Activated T-helper 2 cell treated with anti-CD3 and anti-CD28 coated beads, Interferon-gamma antibody, Interleukin-2, Interleukin-4, amounts not matched to agents 10 μg/mL and 5 μg/mL and 100 μg/mL, durations not matched to agents 14 hours and 24 hours and 36 hours (primary cell): ENCODE data around the gene RTBDN. TPM values are rescaled to one million over a fixed set of nuclear protein-coding genes. Genes with fewer than 3 reads are reported as not detected.

Experiments
- DNase-seq: peaks from one replicate; pipeline ENCODE4 v3.0.0; 2021; ENCODE audit warnings: low spot score
- H3K27ac Mint-ChIP-seq: one replicate; pipeline ENCODE4 v1.8.0; 2021; ENCODE audit warnings: mixed read lengths
- H3K27me3 Mint-ChIP-seq: one replicate; pipeline ENCODE4 v1.8.0; 2021; ENCODE audit warnings: low read depth, mixed read lengths
- H3K36me3 Mint-ChIP-seq: one replicate; pipeline ENCODE4 v1.8.0; 2021; ENCODE audit warnings: low read depth, mixed read lengths
- H3K4me1 Mint-ChIP-seq: one replicate; pipeline ENCODE4 v1.8.0; 2021; ENCODE audit warnings: low read depth, mixed read lengths
- H3K4me3 Mint-ChIP-seq: one replicate; pipeline ENCODE4 v1.8.0; 2021; ENCODE audit warnings: low read depth, mild to moderate bottlenecking, moderate library complexity, mixed read lengths
- H3K9me3 Mint-ChIP-seq: one replicate; pipeline ENCODE4 v1.8.0; 2021; ENCODE audit warnings: mixed read lengths
- intact Hi-C: fragments of 100-400 bp; cut with micrococcal nuclease; formaldehyde crosslinking; loops from one replicate; pipeline ENCODE4 v1.15.1; 2023
- total RNA-seq: library from RNA; stranded (reverse); gene quantifications from 2 replicates; pipeline ENCODE4 v1.2.3, GENCODE V29; 2022

Gene RTBDN
- total RNA-seq, 1 donor from 2014 or later, result not detected

- H3K4me1 Mint-ChIP-seq, result peaks cover 33% of the 10 kb centered on the region
- peak within 1 kb of the TSS; percentile 93 for H3K27ac Mint-ChIP-seq
- peaks cover 22% of the 10 kb centered on the region for H3K36me3 Mint-ChIP-seq
- H3K4me3 Mint-ChIP-seq, result peak within 1 kb of the TSS; percentile 95
- peak; percentile 96 for DNase-seq
- no peaks in the 10 kb centered on the region for H3K9me3 Mint-ChIP-seq
- intact Hi-C loops, result loop anchor here (1.0 to 5.0 kb wide), 6 partner anchors 9 to 1046 kb away; partner anchors contain the start of genes CALR, DHPS and TRIR
- no peaks in the 10 kb centered on the region for H3K27me3 Mint-ChIP-seq
Observed at GRCh38 chr19:12791345-12792050, 42.9 kb downstream of the RTBDN start, which contains the start of gene JUNB. TSS of gene JUNB (plus strand) at chr19:12791486. CDS start at chr19:12791772, 286 bp downstream.

- no peaks in the 10 kb centered on the region for H3K9me3 Mint-ChIP-seq
- peaks cover 19% of the 10 kb centered on the region for H3K36me3 Mint-ChIP-seq
- intact Hi-C loops, result loop anchor here (1.0 to 5.0 kb wide), 6 partner anchors 8 to 1047 kb away; partner anchors contain the start of genes CALR, DHPS and TRIR
- H3K27me3 Mint-ChIP-seq, result no peaks in the 10 kb centered on the region
- peak overlapping the region; percentile 95 for H3K4me3 Mint-ChIP-seq
- peaks cover 26% of the 10 kb centered on the region for H3K4me1 Mint-ChIP-seq
- DNase-seq, result no peak
- H3K27ac Mint-ChIP-seq, result peak overlapping the region; percentile 93
Observed at GRCh38 chr19:12790628-12791344, 43.6 kb downstream of the RTBDN start.

GRCh38 chr19:12789904-12790619, 44.3 kb downstream of the RTBDN start:
- Mint-ChIP-seq H3K36me3 (peaks cover 19% of the 10 kb centered on the region), H3K27ac (peak overlapping the region; percentile 93), H3K4me1 (peaks cover 24% of the 10 kb centered on the region), H3K4me3 (peak overlapping the region; percentile 95), H3K9me3 (no peaks in the 10 kb centered on the region), H3K27me3 (no peaks in the 10 kb centered on the region)
- DNase-seq, result peak; percentile 95
- intact Hi-C loops, result loop anchor here (2.0 to 5.0 kb wide), 5 partner anchors 58 to 1047 kb away; partner anchors contain the start of genes CALR, DHPS and TRIR

- no peaks in the 10 kb centered on the region for H3K27me3 Mint-ChIP-seq
- peak overlapping the region; percentile 94 for H3K27ac Mint-ChIP-seq
- peak overlapping the region; percentile 88 for H3K4me3 Mint-ChIP-seq
- intact Hi-C loops, result no loop called here
- H3K9me3 Mint-ChIP-seq, result no peaks in the 10 kb centered on the region
- peaks cover 20% of the 10 kb centered on the region for H3K4me1 Mint-ChIP-seq
- no peak for DNase-seq
- H3K36me3 Mint-ChIP-seq, result peaks cover 19% of the 10 kb centered on the region
Observed at GRCh38 chr19:12789098-12789903, 45.1 kb downstream of the RTBDN start.

- H3K4me3 Mint-ChIP-seq, result peak overlapping the region; percentile 88
- DNase-seq, result no peak
- peaks cover 17% of the 10 kb centered on the region for H3K4me1 Mint-ChIP-seq
- intact Hi-C loops, result no loop called here
- H3K9me3 Mint-ChIP-seq, result no peaks in the 10 kb centered on the region
- no peaks in the 10 kb centered on the region for H3K27me3 Mint-ChIP-seq
- H3K27ac Mint-ChIP-seq, result peak overlapping the region; percentile 94
- peaks cover 19% of the 10 kb centered on the region for H3K36me3 Mint-ChIP-seq
Observed at GRCh38 chr19:12788682-12789097, 45.7 kb downstream of the RTBDN start.

- Mint-ChIP-seq H3K36me3 (peaks cover 16% of the 10 kb centered on the region), H3K4me1 (peaks cover 20% of the 10 kb centered on the region), H3K9me3 (no peaks in the 10 kb centered on the region), H3K27me3 (no peaks in the 10 kb centered on the region), H3K27ac (peak overlapping the region; percentile 94), H3K4me3 (peak overlapping the region; percentile 88)
- no peak for DNase-seq
- intact Hi-C loops, result no loop called here
Observed at GRCh38 chr19:12788042-12788681, 46.2 kb downstream of the RTBDN start.

- peaks cover 20% of the 10 kb centered on the region for H3K4me1 Mint-ChIP-seq
- H3K27ac Mint-ChIP-seq, result peak overlapping the region; percentile 15
- no peaks in the 10 kb centered on the region for H3K9me3 Mint-ChIP-seq
- intact Hi-C loops, result no loop called here
- no peaks in the 10 kb centered on the region for H3K27me3 Mint-ChIP-seq
- H3K36me3 Mint-ChIP-seq, result peaks cover 9% of the 10 kb centered on the region
- H3K4me3 Mint-ChIP-seq, result no peak overlapping the region
- no peak for DNase-seq
Observed at GRCh38 chr19:12787458-12787857, 46.9 kb downstream of the RTBDN start.

GRCh38 chr19:12786952-12787351, 47.4 kb downstream of the RTBDN start:
- H3K4me3 Mint-ChIP-seq, result no peak overlapping the region
- no peaks in the 10 kb centered on the region for H3K9me3 Mint-ChIP-seq
- peaks cover 23% of the 10 kb centered on the region for H3K4me1 Mint-ChIP-seq
- no peaks in the 10 kb centered on the region for H3K27me3 Mint-ChIP-seq
- intact Hi-C loops, result no loop called here
- peak overlapping the region; percentile 44 for H3K27ac Mint-ChIP-seq
- H3K36me3 Mint-ChIP-seq, result peaks cover 4% of the 10 kb centered on the region
- no peak for DNase-seq

- Mint-ChIP-seq H3K27me3 (no peaks in the 10 kb centered on the region), H3K4me1 (peaks cover 27% of the 10 kb centered on the region), H3K36me3 (no peaks in the 10 kb centered on the region), H3K27ac (peak overlapping the region; percentile 44), H3K9me3 (no peaks in the 10 kb centered on the region), H3K4me3 (no peak overlapping the region)
- DNase-seq, result no peak
- intact Hi-C loops, result no loop called here
Observed at GRCh38 chr19:12786141-12786870, 48.1 kb downstream of the RTBDN start.

- intact Hi-C loops, result no loop called here
- DNase-seq, result no peak
- Mint-ChIP-seq H3K4me3 (no peak overlapping the region), H3K9me3 (no peaks in the 10 kb centered on the region), H3K27ac (no peak overlapping the region), H3K4me1 (peaks cover 23% of the 10 kb centered on the region), H3K36me3 (no peaks in the 10 kb centered on the region), H3K27me3 (no peaks in the 10 kb centered on the region)
Observed at GRCh38 chr19:12785431-12786031, 48.8 kb downstream of the RTBDN start.

GRCh38 chr19:12784871-12785430, 49.4 kb downstream of the RTBDN start:
- Mint-ChIP-seq H3K9me3 (no peaks in the 10 kb centered on the region), H3K27ac (no peak overlapping the region), H3K4me1 (peaks cover 20% of the 10 kb centered on the region), H3K4me3 (no peak overlapping the region), H3K36me3 (no peaks in the 10 kb centered on the region), H3K27me3 (no peaks in the 10 kb centered on the region)
- no peak for DNase-seq
- intact Hi-C loops, result no loop called here
